ENCODE data around the gene MTG2. TPM values are rescaled to one million over a fixed set of nuclear protein-coding genes. Genes with fewer than 3 reads are reported as not detected.

The MTG2 gene
- total and polyA plus RNA-seq, 10 of the 15 experiments (the other 5 are each of a cell fraction or from before 2014, with no cell fraction given): 6.2 to 52.4 (median 34.3) TPM

- ChIA-PET POLR2A (no interaction called here), SMC1A (ENCODE audit: uncharacterized antibody, unreplicated experiment) (interaction anchor here (0.7 kb wide), 1 partner anchor 11 kb away, joined by 3 read pairs; no protein-coding TSS in a partner anchor), RAD21 (ENCODE audit: unreplicated experiment) (no interaction called here), CTCF (no interaction called here)
- no TSS peak for BruUV-seq (replicated peaks)
- no peaks in the 10 kb centered on the region for H3K36me3 ChIP-seq (ENCODE audit: control insufficient read depth in 2 of 2, insufficient read depth in 2 of 2, low read length in 1 of 2)
- ATAC-seq: peak; percentile 39; the same call in 2 of the 3 replicates
- no peaks in the 10 kb centered on the region; the same call in 2 of the 3 replicates for H3K9me3 ChIP-seq (replicated peaks; ENCODE audit: control insufficient read depth, insufficient read depth, low read length)
- 47% methylated on average over 35 of the region's 37 CpGs for WGBS (ENCODE audit: insufficient coverage, insufficient replicate concordance, low lambda C conversion rate, missing lambda C conversion rate)
- no peak overlapping the region for H2AFZ ChIP-seq (ENCODE audit: control insufficient read depth, low read depth, low read length)
- no peaks in the 10 kb centered on the region for H3K4me1 ChIP-seq (ENCODE audit: control insufficient read depth, insufficient read depth, low read length)
- no peak for DNase-seq (ENCODE audit: low read depth, low spot score)
- H4K20me1 ChIP-seq (ENCODE audit: control insufficient read depth, insufficient read depth): no peaks in the 10 kb centered on the region
- no peak overlapping the region for H3K27ac ChIP-seq (ENCODE audit: control insufficient read depth, insufficient read depth)
- intact Hi-C loops (cut with micrococcal nuclease; ENCODE audit: unreplicated experiment) (no loop called here), in situ Hi-C loops (cut with MboI) (no loop called here)
- no peak overlapping the region for H3K4me2 ChIP-seq (ENCODE audit: control insufficient read depth, insufficient read depth)
- no peak for FAIRE-seq
- no peak overlapping the region for H3K4me3 ChIP-seq
- no peaks in the 10 kb centered on the region; a peak in 2 of 4 replicates for H3K27me3 ChIP-seq (replicated peaks in 1 of 2; ENCODE audit: control insufficient read depth in 2 of 2, insufficient read depth in 2 of 2, low read length in 1 of 2)
- H3K9ac ChIP-seq (ENCODE audit: control insufficient read depth, insufficient read depth, low read length): no peak overlapping the region
- TF ChIP-seq BMI1 (IDR thresholded peaks at IDR 0.05; ENCODE audit: borderline replicate concordance): no peak
- no peak for TF ChIP-seq NFYA (IDR thresholded peaks at IDR 0.05; ENCODE audit: borderline replicate concordance, low read depth, low read length)
- TF ChIP-seq SIN3A (IDR thresholded peaks at IDR 0.05; ENCODE audit: low read depth, low read length): no peak
- TF ChIP-seq TBL1XR1 (IDR thresholded peaks at IDR 0.05; ENCODE audit: low read depth, low read length): no peak
- TF ChIP-seq MEF2B (IDR thresholded peaks at IDR 0.05; ENCODE audit: partially characterized antibody, poor library complexity, severe bottlenecking): no peak
- no peak for TF ChIP-seq MEF2A (IDR thresholded peaks at IDR 0.05; ENCODE audit: insufficient read depth, low read depth, low read length)
- TF ChIP-seq BHLHE40 (IDR thresholded peaks at IDR 0.05; ENCODE audit: borderline replicate concordance in 1 of 2, low read depth in 2 of 2, low read length in 1 of 2): no peak
- no peak for TF ChIP-seq SP1 (IDR thresholded peaks at IDR 0.05; ENCODE audit: low read depth, low read length)
- no peak for TF ChIP-seq YBX1 (IDR thresholded peaks at IDR 0.05)
- no peak for TF ChIP-seq ZNF622 (IDR thresholded peaks at IDR 0.05)
- no peak for TF ChIP-seq TCF7 (IDR thresholded peaks at IDR 0.05; ENCODE audit: borderline replicate concordance)
- TF ChIP-seq ELK1 (IDR thresholded peaks at IDR 0.05; ENCODE audit: low read depth, low read length): no peak
- no peak for TF ChIP-seq ATF7 (IDR thresholded peaks at IDR 0.05; ENCODE audit: low read depth)
- TF ChIP-seq CEBPB (IDR thresholded peaks at IDR 0.05; ENCODE audit: borderline replicate concordance in 1 of 2, low read depth in 2 of 2, low read length in 2 of 2): no peak
- no peaks in the 10 kb centered on the region for H3K79me2 ChIP-seq (ENCODE audit: control insufficient read depth, insufficient read depth, low read length)
These were observed 45.4 kb downstream of the MTG2 start for GRCh38 chr20:62227977-62228958.

All from GM12878 (cell line).